ENCODE data around the gene PTPN9.
"Not testable (repeated sequence)": the region's sequence is repeated elsewhere in the genome, so short reads cannot be mapped to it uniquely, and the experiment has no call there.

Gene PTPN9

DNA sequence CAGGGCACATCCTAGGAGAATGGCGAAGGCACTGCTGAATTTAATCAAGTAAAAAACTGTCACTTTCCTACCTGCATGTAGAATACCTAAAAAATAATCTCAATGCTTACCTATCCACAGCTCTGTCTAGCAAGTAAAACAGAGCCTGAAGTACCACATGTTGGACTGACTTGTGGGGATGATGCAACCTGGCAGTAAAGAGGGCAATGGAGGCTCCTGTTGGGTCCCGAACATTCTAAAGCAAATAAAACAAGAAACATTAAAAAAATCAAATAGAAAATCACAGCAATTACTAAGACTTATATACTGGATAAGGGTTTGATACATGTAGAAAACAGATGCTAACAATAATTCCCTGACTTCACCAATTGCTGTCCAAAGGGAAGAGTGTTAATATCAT lies 56.1 kb downstream of the PTPN9 start:
- H3K4me3 ChIP-seq (ENCODE audit: low read depth, low read length), result no peak overlapping the region
- TF ChIP-seq CTCF (IDR thresholded peaks at IDR 0.05; ENCODE audit: insufficient read depth, low read depth, low read length, missing control alignments), result no peak
- no peak for DNase-seq (ENCODE audit: low read depth)

GRCh38 chr15:75517233-75517632 lies 61.9 kb downstream of the PTPN9 start:
- TF ChIP-seq CTCF (IDR thresholded peaks at IDR 0.05; ENCODE audit: insufficient read depth, low read depth, low read length, missing control alignments), result no peak
- no peak for DNase-seq (ENCODE audit: low read depth)

GRCh38 chr15:75508840-75509532 lies 70.1 kb downstream of the PTPN9 start:
- H3K4me3 ChIP-seq (ENCODE audit: low read depth, low read length), result no peak overlapping the region
- peak; percentile 35 for DNase-seq (ENCODE audit: low read depth)
- peak; percentile 48 for TF ChIP-seq CTCF (IDR thresholded peaks at IDR 0.05; ENCODE audit: insufficient read depth, low read depth, low read length, missing control alignments)

More at GRCh38 chr15:75517233-75517632, 61.9 kb downstream of the PTPN9 start:
- no peak overlapping the region for H3K4me3 ChIP-seq (ENCODE audit: low read depth, low read length)

DNA sequence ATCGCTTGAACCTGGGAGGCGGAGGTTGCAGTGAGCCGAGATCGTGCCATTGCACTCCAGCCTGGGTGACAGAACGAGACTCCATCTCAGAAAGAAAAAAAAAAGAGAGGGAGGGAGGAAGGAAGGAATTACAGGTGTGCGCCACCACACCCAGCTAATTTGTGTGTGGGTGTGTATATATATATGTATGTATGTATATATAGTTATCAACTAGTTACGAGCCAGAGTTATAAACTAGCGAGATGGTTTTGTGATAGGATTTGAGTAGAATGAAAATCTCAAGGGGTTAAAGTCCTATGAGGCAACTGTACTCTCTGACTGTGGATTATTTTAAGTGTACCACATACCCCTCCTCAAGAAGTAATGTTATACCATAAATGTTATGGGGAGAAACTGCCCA lies 76.8 kb downstream of the PTPN9 start:
- H3K4me3 ChIP-seq (ENCODE audit: low read depth, low read length), result no peak overlapping the region
- no peak for DNase-seq (ENCODE audit: low read depth)
- TF ChIP-seq CTCF (IDR thresholded peaks at IDR 0.05; ENCODE audit: insufficient read depth, low read depth, low read length, missing control alignments), result no peak

DNA sequence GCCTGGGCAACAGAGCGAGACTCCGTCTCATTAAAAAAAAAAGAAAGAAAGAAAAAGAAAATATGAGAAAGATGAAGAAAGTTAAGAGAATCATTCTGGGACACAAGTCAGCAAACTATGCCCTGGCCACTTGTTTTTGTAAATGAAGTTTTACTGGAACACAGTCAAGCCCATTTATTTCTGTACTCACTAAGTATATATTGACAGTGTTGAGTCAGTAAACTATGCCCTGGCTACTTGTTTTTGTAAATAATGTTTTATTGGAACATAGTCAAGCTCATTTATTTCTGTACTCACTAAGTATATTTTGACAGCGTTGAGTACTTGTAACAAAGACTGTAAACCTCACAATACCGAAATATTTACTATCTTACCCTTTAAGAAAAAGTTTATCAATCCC lies 85.4 kb downstream of the PTPN9 start:
- no peak for TF ChIP-seq CTCF (IDR thresholded peaks at IDR 0.05; ENCODE audit: insufficient read depth, low read depth, low read length, missing control alignments)
- no peak for DNase-seq (ENCODE audit: low read depth)
- H3K4me3 ChIP-seq (ENCODE audit: low read depth, low read length), result no peak overlapping the region

- no peak for TF ChIP-seq CTCF (IDR thresholded peaks at IDR 0.05; ENCODE audit: insufficient read depth, low read depth, low read length, missing control alignments)
- DNase-seq (ENCODE audit: low read depth), result no peak
- H3K4me3 ChIP-seq (ENCODE audit: low read depth, low read length), result no peak overlapping the region
Measured at GRCh38 chr15:75483961-75484360, 95.2 kb downstream of the PTPN9 start.

GRCh38 chr15:75483556-75483955 lies 95.6 kb downstream of the PTPN9 start:
- DNase-seq (ENCODE audit: low read depth); H3K4me3 ChIP-seq (ENCODE audit: low read depth, low read length): not testable (repeated sequence)

Data from GM12865 (cell line).